ENCODE measurements around the gene GAA.

GAA gene

DNA sequence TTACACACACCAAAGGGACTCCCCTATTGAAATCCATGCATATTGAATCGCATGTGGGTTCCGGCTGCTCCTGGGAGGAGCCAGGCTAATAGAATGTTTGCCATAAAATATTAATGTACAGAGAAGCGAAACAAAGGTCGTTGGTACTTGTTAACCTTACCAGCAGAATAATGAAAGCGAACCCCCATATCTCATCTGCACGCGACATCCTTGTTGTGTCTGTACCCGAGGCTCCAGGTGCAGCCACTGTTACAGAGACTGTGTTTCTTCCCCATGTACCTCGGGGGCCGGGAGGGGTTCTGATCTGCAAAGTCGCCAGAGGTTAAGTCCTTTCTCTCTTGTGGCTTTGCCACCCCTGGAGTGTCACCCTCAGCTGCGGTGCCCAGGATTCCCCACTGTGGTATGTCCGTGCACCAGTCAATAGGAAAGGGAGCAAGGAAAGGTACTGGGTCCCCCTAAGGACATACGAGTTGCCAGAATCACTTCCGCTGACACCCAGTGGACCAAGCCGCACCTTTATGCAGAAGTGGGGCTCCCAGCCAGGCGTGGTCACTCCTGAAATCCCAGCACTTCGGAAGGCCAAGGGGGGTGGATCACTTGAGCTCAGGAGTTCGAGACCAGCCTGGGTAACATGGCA lies 2.2 kb downstream of the GAA start:
- no peak for DNase-seq

DNA sequence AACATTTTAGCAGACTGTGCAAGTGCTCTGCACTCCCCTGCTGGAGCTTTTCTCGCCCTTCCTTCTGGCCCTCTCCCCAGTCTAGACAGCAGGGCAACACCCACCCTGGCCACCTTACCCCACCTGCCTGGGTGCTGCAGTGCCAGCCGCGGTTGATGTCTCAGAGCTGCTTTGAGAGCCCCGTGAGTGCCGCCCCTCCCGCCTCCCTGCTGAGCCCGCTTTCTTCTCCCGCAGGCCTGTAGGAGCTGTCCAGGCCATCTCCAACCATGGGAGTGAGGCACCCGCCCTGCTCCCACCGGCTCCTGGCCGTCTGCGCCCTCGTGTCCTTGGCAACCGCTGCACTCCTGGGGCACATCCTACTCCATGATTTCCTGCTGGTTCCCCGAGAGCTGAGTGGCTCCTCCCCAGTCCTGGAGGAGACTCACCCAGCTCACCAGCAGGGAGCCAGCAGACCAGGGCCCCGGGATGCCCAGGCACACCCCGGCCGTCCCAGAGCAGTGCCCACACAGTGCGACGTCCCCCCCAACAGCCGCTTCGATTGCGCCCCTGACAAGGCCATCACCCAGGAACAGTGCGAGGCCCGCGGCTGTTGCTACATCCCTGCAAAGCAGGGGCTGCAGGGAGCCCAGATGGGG lies 3.1 kb downstream of the GAA start:
- DNase-seq: peak; percentile 52

DNA sequence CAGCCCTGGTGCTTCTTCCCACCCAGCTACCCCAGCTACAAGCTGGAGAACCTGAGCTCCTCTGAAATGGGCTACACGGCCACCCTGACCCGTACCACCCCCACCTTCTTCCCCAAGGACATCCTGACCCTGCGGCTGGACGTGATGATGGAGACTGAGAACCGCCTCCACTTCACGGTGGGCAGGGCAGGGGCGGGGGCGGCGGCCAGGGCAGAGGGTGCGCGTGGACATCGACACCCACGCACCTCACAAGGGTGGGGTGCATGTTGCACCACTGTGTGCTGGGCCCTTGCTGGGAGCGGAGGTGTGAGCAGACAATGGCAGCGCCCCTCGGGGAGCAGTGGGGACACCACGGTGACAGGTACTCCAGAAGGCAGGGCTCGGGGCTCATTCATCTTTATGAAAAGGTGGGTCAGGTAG lies 3.6 kb downstream of the GAA start:
- DNase-seq: no peak

DNA sequence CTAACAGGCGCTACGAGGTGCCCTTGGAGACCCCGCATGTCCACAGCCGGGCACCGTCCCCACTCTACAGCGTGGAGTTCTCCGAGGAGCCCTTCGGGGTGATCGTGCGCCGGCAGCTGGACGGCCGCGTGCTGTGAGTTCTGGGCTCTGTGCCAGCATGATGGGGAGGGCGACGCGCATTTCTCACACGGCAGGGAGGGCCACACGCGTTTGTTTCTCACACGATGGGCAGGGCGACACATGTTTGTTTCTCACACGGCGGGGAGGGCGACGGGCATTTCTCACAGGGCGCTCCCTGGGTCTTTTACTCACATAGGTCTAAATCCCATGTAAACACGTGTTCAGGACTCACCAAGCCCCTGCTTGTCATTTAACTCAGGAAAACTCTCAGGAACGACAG lies 4.4 kb downstream of the GAA start:
- no peak for DNase-seq

DNA sequence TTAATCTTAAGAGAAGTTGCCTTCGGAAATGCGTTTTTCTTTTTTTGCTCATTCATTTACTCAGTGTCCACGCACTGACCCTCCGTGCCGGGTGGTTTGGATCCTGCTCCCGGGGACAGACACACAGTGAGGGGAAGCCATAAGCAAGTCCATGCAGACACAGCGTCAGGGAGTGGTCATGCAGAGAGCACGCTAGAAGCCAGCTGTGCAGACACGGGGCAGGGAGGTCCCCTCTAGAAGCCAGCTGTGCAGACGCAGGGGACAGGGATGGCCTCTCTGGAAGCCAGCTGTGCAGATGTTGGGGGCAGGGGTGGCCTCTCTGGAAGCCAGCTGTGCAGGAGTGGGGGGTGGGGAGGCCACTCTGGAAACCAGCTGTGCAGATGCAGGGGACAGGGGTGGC lies 4.8 kb downstream of the GAA start:
- DNase-seq: no peak

DNA sequence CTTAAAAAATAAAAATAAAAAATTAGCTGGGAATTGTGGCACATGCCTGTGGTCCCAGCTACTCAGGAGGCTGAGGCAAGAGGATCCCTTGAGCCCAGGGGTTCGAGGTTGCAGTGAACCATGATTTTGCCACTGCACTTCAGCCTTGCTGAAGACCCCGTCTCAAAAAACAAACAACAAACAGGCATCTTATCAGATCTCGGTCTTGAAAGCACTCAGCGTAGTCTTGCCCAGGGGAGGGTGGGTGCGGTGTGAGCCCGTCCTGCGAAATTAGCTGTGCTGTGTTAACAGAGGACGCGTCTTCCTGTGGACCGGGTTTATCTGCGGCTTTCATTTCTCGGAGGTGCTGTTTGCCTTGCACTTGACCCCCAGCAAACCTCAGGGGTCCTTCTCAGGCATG lies 5.4 kb downstream of the GAA start:
- no peak for DNase-seq

DNA sequence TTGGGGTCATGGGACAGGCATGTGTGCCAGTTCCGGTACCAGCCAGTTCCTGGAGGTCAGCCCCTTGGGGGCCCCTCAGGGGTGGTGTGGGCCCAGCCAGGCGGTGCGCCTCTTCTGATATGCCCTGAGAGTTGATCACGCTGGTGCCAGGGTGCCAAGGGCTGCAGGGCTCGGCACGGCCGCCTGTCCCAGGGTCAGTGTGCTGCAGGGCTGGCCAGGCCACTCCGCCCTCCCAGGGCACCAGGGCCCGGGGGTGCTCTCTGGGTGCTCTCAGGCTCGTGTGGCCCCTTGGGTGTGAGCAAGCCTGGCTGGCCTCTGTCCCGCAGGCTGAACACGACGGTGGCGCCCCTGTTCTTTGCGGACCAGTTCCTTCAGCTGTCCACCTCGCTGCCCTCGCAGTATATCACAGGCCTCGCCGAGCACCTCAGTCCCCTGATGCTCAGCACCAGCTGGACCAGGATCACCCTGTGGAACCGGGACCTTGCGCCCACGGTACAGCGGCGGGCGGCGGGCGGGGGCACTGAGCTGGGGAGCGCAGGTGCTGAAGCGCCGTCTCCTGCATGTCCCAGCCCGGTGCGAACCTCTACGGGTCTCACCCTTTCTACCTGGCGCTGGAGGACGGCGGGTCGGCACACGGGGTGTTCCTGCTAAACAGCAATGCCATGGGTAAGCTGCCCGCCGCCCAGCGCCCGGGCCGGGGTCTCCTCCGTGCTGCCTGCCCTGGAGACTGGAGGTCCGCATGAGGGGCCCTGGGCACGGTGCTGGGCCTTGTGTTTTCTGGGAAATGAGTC lies 6.0 kb downstream of the GAA start:
- DNase-seq: no peak

DNA sequence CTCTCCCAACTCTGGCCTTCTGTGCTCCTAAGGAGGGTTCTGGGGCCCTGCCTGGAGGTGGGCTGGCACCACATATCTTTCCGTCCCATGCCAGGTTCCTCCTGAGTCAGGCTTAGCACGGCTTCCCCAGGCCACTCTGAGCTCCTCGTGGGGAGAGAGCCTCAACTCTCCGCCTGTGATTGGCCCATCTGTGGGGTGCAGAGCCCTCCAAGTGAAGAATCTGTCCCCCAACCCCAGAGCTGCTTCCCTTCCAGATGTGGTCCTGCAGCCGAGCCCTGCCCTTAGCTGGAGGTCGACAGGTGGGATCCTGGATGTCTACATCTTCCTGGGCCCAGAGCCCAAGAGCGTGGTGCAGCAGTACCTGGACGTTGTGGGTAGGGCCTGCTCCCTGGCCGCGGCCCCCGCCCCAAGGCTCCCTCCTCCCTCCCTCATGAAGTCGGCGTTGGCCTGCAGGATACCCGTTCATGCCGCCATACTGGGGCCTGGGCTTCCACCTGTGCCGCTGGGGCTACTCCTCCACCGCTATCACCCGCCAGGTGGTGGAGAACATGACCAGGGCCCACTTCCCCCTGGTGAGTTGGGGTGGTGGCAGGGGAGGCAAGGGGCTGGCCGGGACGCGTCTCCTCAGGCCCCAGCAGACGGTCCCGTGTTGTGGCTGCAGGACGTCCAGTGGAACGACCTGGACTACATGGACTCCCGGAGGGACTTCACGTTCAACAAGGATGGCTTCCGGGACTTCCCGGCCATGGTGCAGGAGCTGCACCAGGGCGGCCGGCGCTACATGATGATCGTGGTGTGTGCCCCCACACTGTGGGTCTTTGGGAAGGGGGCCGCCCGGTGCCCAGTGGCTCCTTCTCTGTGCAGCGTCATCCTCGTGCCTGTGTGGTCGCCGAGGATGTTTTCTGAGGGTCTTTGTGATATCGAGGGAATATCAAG lies 6.9 kb downstream of the GAA start:
- no peak for DNase-seq

DNA sequence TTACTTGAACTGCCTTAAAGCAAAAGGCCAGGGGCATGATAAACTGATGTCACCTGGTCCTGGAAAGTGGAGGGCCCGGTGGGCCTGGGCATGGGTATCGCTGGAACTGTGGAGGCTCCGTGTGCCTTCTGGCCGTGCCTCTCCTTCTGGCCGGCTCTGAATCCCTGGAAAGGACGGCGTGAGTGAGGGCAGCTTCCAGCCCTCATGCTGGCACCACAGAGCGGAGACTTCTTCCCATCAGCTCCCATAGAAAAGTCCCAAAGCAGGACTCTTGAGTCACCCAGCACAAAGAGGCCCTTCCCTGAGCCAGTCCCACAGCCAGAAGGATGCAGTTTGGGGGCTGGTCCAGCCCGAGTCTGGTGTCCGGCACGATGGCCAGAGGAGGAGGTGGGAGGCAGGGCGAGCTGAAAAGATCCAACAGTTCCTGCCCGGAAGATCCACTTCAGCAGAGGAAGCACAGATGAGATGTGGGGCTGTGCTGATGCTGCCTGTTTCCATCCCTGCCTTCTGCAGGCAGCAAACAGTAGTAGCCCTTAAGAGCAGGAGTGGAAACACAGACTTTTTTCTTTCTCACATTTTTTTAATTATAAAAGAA lies 7.8 kb downstream of the GAA start:
- no peak for DNase-seq

DNA sequence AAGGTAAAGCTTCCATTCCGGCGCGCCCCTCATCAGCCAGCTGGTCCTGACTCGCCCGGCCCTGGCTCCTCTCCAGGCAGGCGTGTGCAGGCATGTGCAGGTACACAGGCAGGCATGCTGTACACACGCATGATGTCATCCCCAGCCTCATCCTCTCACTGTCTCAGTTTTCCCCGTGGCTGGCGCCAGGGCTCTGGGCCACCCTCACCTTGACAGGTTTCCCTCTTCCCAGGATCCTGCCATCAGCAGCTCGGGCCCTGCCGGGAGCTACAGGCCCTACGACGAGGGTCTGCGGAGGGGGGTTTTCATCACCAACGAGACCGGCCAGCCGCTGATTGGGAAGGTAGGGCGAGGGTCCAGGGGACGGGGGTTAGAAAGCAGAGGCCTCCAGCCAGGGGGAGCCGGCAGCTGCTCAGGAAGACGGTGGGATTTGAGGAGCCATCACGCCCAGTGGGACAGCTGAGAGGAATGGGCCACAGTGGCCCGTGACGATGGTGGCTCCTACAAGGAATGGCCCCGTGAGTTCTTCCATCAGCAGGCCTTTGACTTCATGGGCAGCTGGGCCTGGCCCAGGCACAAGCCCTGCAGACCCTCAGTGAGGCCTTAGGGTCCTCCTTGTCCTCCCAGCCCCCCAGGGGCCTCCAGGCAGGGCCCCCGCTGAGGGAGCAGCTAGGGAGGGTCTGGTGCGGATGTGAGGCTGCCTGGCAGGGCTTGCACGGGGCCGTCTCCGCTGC lies 8.5 kb downstream of the GAA start:
- no peak for DNase-seq

DNA sequence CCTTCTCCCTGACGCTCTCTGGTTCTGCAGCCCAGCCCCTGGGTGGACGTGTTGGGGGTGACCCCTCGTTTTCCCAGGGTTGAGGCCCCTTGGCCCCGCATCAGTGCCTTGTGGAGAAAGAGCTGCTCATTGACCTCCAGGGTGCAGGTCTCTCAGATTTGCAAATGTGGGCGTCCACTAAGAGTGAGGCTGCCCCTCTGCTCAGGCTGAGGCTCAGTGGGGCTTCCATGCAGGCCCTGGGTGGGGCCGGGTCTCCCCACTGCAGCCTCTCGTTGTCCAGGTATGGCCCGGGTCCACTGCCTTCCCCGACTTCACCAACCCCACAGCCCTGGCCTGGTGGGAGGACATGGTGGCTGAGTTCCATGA lies 9.0 kb downstream of the GAA start:
- no peak for DNase-seq

DNA sequence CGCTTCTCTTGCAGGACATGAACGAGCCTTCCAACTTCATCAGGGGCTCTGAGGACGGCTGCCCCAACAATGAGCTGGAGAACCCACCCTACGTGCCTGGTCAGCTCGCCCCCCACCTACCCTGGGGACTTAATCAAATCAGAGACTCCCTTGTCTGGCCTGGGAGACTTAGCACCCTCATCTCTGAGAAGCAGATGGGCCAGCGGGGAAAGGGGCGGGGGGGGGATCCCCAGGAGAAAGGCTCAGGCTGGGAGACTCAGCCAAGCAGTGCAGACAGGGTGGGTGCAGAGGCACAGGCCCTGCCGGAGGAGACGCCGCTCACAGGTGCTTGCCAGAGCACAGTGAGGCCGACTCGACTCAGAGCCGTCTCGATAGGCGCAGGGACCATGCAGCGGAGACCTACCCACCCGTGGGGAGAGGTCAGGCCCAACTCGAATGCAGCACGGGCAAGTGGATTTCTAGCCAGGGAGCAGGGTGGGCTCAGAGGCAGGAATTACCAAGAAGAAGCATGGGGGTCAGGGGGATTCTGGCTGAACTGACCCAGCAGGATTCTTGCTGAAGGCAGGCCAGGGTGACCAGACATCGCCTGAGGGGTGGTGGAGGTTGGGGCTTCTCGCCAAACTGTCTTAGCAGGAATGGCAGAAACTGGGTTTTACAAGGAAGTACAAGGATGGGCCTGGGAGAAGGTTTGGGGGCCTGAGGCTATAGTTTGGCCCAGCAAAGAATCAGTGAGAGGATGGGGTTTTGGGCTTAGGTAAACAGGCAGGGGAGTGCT lies 9.7 kb downstream of the GAA start:
- no peak for DNase-seq

DNA sequence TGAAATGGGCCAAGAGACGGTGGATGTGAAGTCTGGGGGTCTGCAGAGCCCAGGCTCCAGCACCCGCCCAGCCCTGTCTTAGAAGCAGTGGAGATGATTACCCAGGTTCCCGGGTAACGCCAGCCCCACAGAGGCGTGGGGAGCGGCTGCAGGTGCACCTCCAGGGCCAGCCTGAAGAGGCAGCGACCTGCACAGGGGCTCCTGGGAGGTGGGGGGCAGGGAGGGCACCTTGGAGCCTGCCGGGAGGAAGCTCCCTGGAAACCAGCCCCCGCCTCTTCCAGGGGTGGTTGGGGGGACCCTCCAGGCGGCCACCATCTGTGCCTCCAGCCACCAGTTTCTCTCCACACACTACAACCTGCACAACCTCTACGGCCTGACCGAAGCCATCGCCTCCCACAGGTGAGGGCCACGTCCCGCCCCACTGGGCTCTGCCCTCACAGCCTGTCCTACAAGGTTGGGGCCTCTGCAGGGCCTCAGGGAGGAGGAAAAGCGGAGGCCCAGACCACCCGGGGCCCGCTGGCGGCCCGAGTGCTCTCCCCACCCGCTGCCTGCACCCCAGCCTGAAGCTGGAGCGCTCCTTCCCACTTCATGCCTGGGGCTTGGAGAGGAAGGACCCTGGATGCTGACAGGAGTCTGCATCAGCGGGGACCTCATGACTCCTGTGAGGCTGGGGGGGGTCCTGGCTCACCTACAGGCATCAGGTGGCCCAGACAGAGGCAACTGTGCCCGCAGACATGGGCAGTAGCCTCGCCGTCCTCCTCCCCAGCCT lies 10.5 kb downstream of the GAA start:
- no peak for DNase-seq

DNA sequence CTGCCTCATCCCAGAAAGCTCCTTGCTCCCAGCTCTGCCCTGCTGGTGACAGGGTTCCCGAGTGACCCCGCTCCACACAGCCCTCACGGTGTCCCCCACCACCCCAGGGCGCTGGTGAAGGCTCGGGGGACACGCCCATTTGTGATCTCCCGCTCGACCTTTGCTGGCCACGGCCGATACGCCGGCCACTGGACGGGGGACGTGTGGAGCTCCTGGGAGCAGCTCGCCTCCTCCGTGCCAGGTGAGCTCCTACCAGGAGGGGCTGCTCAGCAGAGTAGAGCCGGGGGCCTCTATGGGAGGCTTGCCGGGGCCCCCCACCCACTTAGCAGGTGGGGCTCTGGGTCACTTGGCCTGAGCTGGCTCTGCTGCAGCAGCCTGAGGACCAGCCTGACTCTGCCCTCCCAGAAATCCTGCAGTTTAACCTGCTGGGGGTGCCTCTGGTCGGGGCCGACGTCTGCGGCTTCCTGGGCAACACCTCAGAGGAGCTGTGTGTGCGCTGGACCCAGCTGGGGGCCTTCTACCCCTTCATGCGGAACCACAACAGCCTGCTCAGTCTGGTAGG lies 11.2 kb downstream of the GAA start:
- peak; percentile 53 for DNase-seq

DNA sequence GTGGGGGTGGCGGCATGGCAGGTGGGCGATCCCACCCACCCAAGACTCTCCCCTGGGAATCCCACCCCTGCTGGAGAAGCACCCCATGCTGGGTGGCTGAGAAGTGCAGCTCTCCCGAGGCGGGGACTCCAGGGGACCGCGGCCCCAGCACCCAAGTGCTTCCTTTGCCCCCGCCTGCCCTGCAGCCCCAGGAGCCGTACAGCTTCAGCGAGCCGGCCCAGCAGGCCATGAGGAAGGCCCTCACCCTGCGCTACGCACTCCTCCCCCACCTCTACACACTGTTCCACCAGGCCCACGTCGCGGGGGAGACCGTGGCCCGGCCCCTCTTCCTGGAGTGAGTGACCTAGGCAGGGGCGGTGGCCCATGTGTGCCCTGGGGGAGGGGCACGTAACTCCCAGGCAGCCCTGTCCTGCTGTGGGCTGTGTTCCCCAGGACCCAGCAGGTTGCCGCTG lies 11.7 kb downstream of the GAA start:
- DNase-seq: peak; percentile 62

DNA sequence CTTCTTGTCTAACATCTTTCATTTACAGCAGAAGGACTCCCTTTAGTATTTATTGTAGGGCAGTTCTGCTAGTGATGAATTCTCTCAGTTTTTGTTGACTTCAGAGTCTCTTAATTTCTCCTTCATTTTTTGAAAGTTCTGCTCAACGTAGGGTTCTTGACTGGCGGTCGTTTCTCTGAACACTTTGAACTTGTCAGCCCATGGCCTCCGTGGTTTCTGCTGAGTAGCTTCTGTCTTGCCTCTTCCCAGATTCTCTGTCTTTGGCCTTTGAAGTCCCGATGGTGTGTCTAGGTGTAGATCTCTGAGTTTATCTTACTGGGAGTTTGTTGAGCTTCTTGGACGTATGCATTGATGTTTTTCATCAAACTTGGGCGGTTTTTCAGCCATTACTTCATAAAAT lies 13.4 kb downstream of the GAA start:
- no peak for DNase-seq

DNA sequence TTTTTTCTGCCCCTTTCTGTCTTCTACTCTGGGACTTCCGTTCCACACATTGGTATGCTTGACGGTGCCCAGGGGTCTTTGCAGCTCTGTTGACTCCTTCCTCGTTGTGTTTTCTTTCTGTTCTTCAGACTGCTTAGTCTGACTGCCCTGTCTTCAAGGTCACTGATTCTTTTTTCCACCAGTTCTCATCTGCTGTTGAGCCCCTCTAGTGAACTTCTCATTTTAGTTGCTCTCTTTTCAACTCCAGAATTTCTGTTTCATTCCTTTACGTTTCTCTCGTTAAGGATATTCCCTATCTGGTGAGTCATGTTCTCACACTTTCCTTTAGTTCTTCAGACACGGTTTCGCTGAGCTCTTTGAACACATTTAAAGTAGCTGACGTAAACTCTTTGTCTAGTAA lies 13.8 kb downstream of the GAA start:
- no peak for DNase-seq

DNA sequence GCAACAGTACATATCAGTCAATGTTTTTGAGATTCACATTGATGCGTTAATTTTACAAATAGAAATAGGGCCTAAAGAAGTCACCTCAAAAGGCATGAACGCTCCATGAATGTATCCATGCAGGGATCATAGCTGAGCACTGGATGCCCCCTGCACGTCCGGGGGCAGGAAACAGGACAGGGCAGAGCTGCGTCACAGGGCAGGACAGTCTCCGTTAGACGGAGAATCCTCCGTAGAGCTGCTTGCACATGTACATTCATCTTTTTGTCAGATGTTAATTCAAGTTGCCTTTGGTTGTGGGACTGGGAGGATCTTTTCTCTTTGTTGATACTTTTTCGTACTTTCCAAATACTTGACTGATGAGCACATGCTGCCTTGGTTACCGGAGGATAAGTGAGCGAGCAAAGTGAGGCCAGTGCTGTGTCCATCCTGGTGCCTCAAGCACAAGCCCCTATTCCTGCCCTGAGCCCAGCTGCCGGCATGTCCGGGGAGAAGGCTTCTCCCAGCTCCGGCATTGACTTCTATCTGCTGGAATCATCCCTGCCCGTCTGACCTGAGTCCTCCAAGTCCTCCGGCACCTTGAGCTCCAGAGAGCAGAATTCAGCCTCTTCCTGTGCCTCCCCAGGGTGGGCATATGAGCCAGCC lies 15.0 kb downstream of the GAA start:
- no peak for DNase-seq

DNA sequence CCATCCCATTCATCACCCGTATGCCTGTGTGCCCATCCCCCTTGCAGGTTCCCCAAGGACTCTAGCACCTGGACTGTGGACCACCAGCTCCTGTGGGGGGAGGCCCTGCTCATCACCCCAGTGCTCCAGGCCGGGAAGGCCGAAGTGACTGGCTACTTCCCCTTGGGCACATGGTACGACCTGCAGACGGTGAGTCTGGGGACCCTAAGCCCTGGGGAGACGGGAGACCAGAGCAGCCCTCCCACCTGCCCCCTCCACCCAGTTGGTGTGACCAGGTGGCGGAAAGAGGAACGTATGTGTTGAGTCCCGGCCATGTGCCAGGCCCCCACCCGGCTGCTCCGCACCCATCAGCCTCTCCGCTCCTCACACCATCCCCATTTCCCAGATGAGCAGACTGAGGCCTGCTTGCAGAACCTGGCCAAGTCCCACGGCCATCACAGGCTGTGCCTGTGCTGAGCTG lies 15.6 kb downstream of the GAA start:
- no peak for DNase-seq

Data from right kidney (tissue), 1 donor.